ENCODE measurements around the gene GJA4. TPM values are rescaled to one million over a fixed set of nuclear protein-coding genes. Genes with fewer than 3 reads are reported as not detected.

The GJA4 gene
- total RNA-seq, 1 experiment from 2014 or later = not detected

GRCh38 chr1:34776911-34777310 lies 15.9 kb upstream of the GJA4 start:
- H3K27me3 ChIP-seq (ENCODE audit: low read length) = no peaks in the 10 kb centered on the region
- H3K9me3 ChIP-seq (ENCODE audit: low read length) = no peaks in the 10 kb centered on the region
- no peaks in the 10 kb centered on the region for H3K4me1 ChIP-seq (ENCODE audit: low read length)
- H3K79me2 ChIP-seq (ENCODE audit: low read length) = no peaks in the 10 kb centered on the region
- H2AFZ ChIP-seq (ENCODE audit: low read length) = no peak overlapping the region
- no peaks in the 10 kb centered on the region for H3K36me3 ChIP-seq (ENCODE audit: insufficient read depth, low read length)
- H3K4me3 ChIP-seq (ENCODE audit: low read length) = no peak overlapping the region
- DNase-seq = no peak
- no peak overlapping the region for H3K9ac ChIP-seq (ENCODE audit: low read length)
- no peaks in the 10 kb centered on the region for H3K9me2 ChIP-seq (replicated peaks; ENCODE audit: insufficient read depth, low read length)
- no peaks in the 10 kb centered on the region for H4K20me1 ChIP-seq (ENCODE audit: insufficient read depth, low read depth, low read length)
- H3K4me2 ChIP-seq (ENCODE audit: low read depth, low read length, poor library complexity, severe bottlenecking) = no peak overlapping the region
- H3K27ac ChIP-seq (ENCODE audit: low read length) = no peak overlapping the region

DNA sequence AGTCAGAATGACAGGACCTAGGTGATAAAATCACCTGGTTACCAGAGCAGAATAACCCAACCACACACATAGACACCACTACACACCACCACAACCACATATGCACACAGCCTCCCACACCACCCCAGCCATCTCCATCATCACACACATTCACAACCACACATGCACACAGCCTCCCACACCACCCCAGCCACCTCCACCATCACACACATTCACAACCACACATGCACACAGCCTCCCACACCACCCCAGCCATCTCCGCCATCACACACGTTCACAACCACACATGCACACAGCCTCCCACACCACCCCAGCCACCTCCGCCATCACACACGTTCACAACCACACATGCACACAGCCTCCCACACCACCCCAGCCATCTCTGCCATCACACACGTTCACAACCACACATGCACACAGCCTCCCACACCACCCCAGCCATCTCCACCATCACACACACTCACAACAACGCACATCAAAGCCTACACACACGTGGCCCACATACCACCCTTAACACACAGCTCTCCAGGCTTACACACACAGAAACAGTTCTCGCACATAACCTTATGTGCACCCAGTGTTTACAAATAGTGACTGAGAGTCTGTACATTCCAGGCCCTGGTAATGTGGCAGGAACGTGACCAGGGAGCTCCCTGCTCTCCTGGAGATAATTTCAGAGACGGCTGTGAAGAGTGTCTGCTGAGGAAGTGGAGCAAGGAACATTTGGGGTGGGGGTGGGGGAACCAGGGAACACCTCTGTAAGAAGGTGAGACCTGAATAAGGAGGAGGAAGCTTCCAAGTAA lies 15.1 kb upstream of the GJA4 start:
- H3K27me3 ChIP-seq (ENCODE audit: low read length) = no peaks in the 10 kb centered on the region
- H3K27ac ChIP-seq (ENCODE audit: low read length) = no peak overlapping the region
- H2AFZ ChIP-seq (ENCODE audit: low read length) = no peak overlapping the region
- no peaks in the 10 kb centered on the region for H3K36me3 ChIP-seq (ENCODE audit: insufficient read depth, low read length)
- no peaks in the 10 kb centered on the region for H3K79me2 ChIP-seq (ENCODE audit: low read length)
- no peak for DNase-seq
- no peak overlapping the region for H3K9ac ChIP-seq (ENCODE audit: low read length)
- no peaks in the 10 kb centered on the region for H3K9me2 ChIP-seq (replicated peaks; ENCODE audit: insufficient read depth, low read length)
- no peak overlapping the region for H3K4me2 ChIP-seq (ENCODE audit: low read depth, low read length, poor library complexity, severe bottlenecking)
- H4K20me1 ChIP-seq (ENCODE audit: insufficient read depth, low read depth, low read length) = no peaks in the 10 kb centered on the region
- H3K4me3 ChIP-seq (ENCODE audit: low read length) = no peak overlapping the region
- H3K4me1 ChIP-seq (ENCODE audit: low read length) = no peaks in the 10 kb centered on the region
- H3K9me3 ChIP-seq (ENCODE audit: low read length) = no peaks in the 10 kb centered on the region

DNA sequence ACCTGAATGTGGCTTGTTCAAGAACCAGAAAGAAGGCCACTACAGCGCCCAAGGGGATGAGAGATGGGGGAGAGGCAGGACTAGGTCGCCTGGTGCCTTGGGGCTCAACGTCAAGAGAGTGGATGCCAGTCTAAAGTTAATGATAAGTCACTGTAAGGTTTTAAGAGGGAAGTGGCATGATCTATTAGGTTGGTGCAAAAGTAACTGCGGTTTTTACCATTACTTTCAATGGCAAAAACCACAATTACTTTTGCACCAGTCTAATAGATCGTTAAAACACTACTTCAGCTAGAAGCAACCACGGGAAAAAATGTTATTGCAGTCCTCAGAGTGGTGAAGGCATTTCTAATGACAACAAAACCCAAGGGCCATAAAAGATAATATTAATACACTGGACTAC lies 14.4 kb upstream of the GJA4 start:
- H3K27ac ChIP-seq (ENCODE audit: low read length) = no peak overlapping the region
- no peak for DNase-seq
- H3K9me3 ChIP-seq (ENCODE audit: low read length) = no peaks in the 10 kb centered on the region
- no peak overlapping the region for H3K4me3 ChIP-seq (ENCODE audit: low read length)
- no peaks in the 10 kb centered on the region for H3K27me3 ChIP-seq (ENCODE audit: low read length)
- H4K20me1 ChIP-seq (ENCODE audit: insufficient read depth, low read depth, low read length) = no peaks in the 10 kb centered on the region
- H3K9me2 ChIP-seq (replicated peaks; ENCODE audit: insufficient read depth, low read length) = no peaks in the 10 kb centered on the region
- H3K36me3 ChIP-seq (ENCODE audit: insufficient read depth, low read length) = no peaks in the 10 kb centered on the region
- H3K9ac ChIP-seq (ENCODE audit: low read length) = no peak overlapping the region
- H3K4me2 ChIP-seq (ENCODE audit: low read depth, low read length, poor library complexity, severe bottlenecking) = no peak overlapping the region
- no peaks in the 10 kb centered on the region for H3K4me1 ChIP-seq (ENCODE audit: low read length)
- H3K79me2 ChIP-seq (ENCODE audit: low read length) = no peaks in the 10 kb centered on the region
- H2AFZ ChIP-seq (ENCODE audit: low read length) = no peak overlapping the region

GRCh38 chr1:34779005-34779404 lies 13.8 kb upstream of the GJA4 start:
- no peak overlapping the region for H3K27ac ChIP-seq (ENCODE audit: low read length)
- no peak overlapping the region for H3K9ac ChIP-seq (ENCODE audit: low read length)

GRCh38 chr1:34779526-34779925 lies 13.3 kb upstream of the GJA4 start:
- no peaks in the 10 kb centered on the region for H3K9me2 ChIP-seq (replicated peaks; ENCODE audit: insufficient read depth, low read length)
- no peak overlapping the region for H2AFZ ChIP-seq (ENCODE audit: low read length)
- DNase-seq = no peak
- no peaks in the 10 kb centered on the region for H3K9me3 ChIP-seq (ENCODE audit: low read length)
- no peaks in the 10 kb centered on the region for H3K4me1 ChIP-seq (ENCODE audit: low read length)
- H3K4me3 ChIP-seq (ENCODE audit: low read length) = no peak overlapping the region
- no peak overlapping the region for H3K27ac ChIP-seq (ENCODE audit: low read length)
- H3K9ac ChIP-seq (ENCODE audit: low read length) = no peak overlapping the region
- H4K20me1 ChIP-seq (ENCODE audit: insufficient read depth, low read depth, low read length) = no peaks in the 10 kb centered on the region
- H3K36me3 ChIP-seq (ENCODE audit: insufficient read depth, low read length) = no peaks in the 10 kb centered on the region
- H3K27me3 ChIP-seq (ENCODE audit: low read length) = no peaks in the 10 kb centered on the region
- H3K79me2 ChIP-seq (ENCODE audit: low read length) = no peaks in the 10 kb centered on the region
- H3K4me2 ChIP-seq (ENCODE audit: low read depth, low read length, poor library complexity, severe bottlenecking) = no peak overlapping the region

More at GRCh38 chr1:34779005-34779404, 13.8 kb upstream of the GJA4 start:
- H3K4me3 ChIP-seq (ENCODE audit: low read length) = no peak overlapping the region
- H4K20me1 ChIP-seq (ENCODE audit: insufficient read depth, low read depth, low read length) = no peaks in the 10 kb centered on the region
- no peaks in the 10 kb centered on the region for H3K36me3 ChIP-seq (ENCODE audit: insufficient read depth, low read length)
- no peak overlapping the region for H3K4me2 ChIP-seq (ENCODE audit: low read depth, low read length, poor library complexity, severe bottlenecking)
- H3K79me2 ChIP-seq (ENCODE audit: low read length) = no peaks in the 10 kb centered on the region
- H2AFZ ChIP-seq (ENCODE audit: low read length) = no peak overlapping the region
- H3K9me3 ChIP-seq (ENCODE audit: low read length) = no peaks in the 10 kb centered on the region
- no peaks in the 10 kb centered on the region for H3K27me3 ChIP-seq (ENCODE audit: low read length)
- no peak for DNase-seq
- no peaks in the 10 kb centered on the region for H3K4me1 ChIP-seq (ENCODE audit: low read length)
- no peaks in the 10 kb centered on the region for H3K9me2 ChIP-seq (replicated peaks; ENCODE audit: insufficient read depth, low read length)

GRCh38 chr1:34779962-34780361 lies 12.8 kb upstream of the GJA4 start:
- H3K9ac ChIP-seq (ENCODE audit: low read length) = no peak overlapping the region
- H3K4me3 ChIP-seq (ENCODE audit: low read length) = no peak overlapping the region
- no peaks in the 10 kb centered on the region for H3K36me3 ChIP-seq (ENCODE audit: insufficient read depth, low read length)
- no peak overlapping the region for H2AFZ ChIP-seq (ENCODE audit: low read length)
- no peaks in the 10 kb centered on the region for H3K27me3 ChIP-seq (ENCODE audit: low read length)
- no peak overlapping the region for H3K4me2 ChIP-seq (ENCODE audit: low read depth, low read length, poor library complexity, severe bottlenecking)
- H3K4me1 ChIP-seq (ENCODE audit: low read length) = no peaks in the 10 kb centered on the region
- H3K79me2 ChIP-seq (ENCODE audit: low read length) = no peaks in the 10 kb centered on the region
- no peaks in the 10 kb centered on the region for H3K9me3 ChIP-seq (ENCODE audit: low read length)
- DNase-seq = no peak
- no peaks in the 10 kb centered on the region for H3K9me2 ChIP-seq (replicated peaks; ENCODE audit: insufficient read depth, low read length)
- H4K20me1 ChIP-seq (ENCODE audit: insufficient read depth, low read depth, low read length) = no peaks in the 10 kb centered on the region
- H3K27ac ChIP-seq (ENCODE audit: low read length) = no peak overlapping the region

DNA sequence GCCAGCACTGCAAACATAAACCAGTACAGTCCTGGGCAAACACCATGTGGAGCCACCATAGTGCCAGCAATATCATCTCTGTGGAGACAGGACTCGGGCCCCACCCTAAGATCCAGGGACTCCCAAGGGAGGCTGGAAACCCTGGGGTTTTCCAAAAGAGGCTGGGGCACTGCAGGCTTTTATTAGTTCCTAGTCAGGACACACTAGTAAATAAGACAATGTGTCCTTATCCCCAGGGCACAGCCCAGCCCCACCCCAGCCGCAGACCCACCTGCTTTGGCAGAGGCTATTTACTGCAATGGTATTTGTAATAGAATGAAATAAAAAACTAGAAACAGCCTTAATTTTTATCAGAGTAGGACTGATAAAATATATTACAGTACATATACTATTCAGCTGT lies 12.3 kb upstream of the GJA4 start:
- Histone ChIP-seq H2AFZ (ENCODE audit: low read length) (no peak overlapping the region), H3K4me1 (ENCODE audit: low read length) (no peaks in the 10 kb centered on the region), H3K9me3 (ENCODE audit: low read length) (no peaks in the 10 kb centered on the region), H4K20me1 (ENCODE audit: insufficient read depth, low read depth, low read length) (no peaks in the 10 kb centered on the region), H3K9me2 (replicated peaks; ENCODE audit: insufficient read depth, low read length) (no peaks in the 10 kb centered on the region), H3K27me3 (ENCODE audit: low read length) (no peaks in the 10 kb centered on the region), H3K4me2 (ENCODE audit: low read depth, low read length, poor library complexity, severe bottlenecking) (no peak overlapping the region), H3K27ac (ENCODE audit: low read length) (no peak overlapping the region), H3K36me3 (ENCODE audit: insufficient read depth, low read length) (no peaks in the 10 kb centered on the region), H3K79me2 (ENCODE audit: low read length) (no peaks in the 10 kb centered on the region), H3K4me3 (ENCODE audit: low read length) (no peak overlapping the region), H3K9ac (ENCODE audit: low read length) (no peak overlapping the region)
- DNase-seq = no peak

GRCh38 chr1:34781071-34781843 lies 11.5 kb upstream of the GJA4 start, which contains the start of gene GJB3:
TSS of gene GJB3 (plus strand) at chr1:34781214. CDS start at chr1:34784763, 3,549 bp downstream.
- Histone ChIP-seq H3K27me3 (ENCODE audit: low read length) (no peaks in the 10 kb centered on the region), H3K4me2 (ENCODE audit: low read depth, low read length, poor library complexity, severe bottlenecking) (no peak within 1 kb of the TSS), H3K9me2 (replicated peaks; ENCODE audit: insufficient read depth, low read length) (no peaks in the 10 kb centered on the region), H3K9me3 (ENCODE audit: low read length) (no peaks in the 10 kb centered on the region), H3K4me3 (ENCODE audit: low read length) (no peak within 1 kb of the TSS), H3K79me2 (ENCODE audit: low read length) (no peaks in the 10 kb centered on the region), H2AFZ (ENCODE audit: low read length) (no peak within 1 kb of the TSS), H4K20me1 (ENCODE audit: insufficient read depth, low read depth, low read length) (no peaks in the 10 kb centered on the region), H3K27ac (ENCODE audit: low read length) (no peak within 1 kb of the TSS), H3K36me3 (ENCODE audit: insufficient read depth, low read length) (no peaks in the 10 kb centered on the region), H3K9ac (ENCODE audit: low read length) (no peak within 1 kb of the TSS), H3K4me1 (ENCODE audit: low read length) (no peaks in the 10 kb centered on the region)
- no peak for DNase-seq
